Caco-2 (cell line): ENCODE measurements around the gene CLPTM1L. TPM values are rescaled to one million over a fixed set of nuclear protein-coding genes. Genes with fewer than 3 reads are reported as not detected.

Source experiments
- BruUV-seq: library from RNA; stranded (reverse); fragments of 400-500 nt; replicated peaks from 2 replicates; lab custom pipeline; 2021; lab: Mats Ljungman, UMichigan
- CTCF ChIA-PET: fragments of 300-600 bp; sonication (Branson Sonifier 250); formaldehyde crosslinking; loops from one replicate; lab custom pipeline; 2022; ENCODE audit warnings: antibody characterized with exemption; lab: Charles Lee
- POLR2A ChIA-PET: fragments of 300-600 bp; sonication (Branson Sonifier 250); formaldehyde crosslinking; loops from one replicate; lab custom pipeline; 2022; ENCODE audit warnings: antibody characterized with exemption; lab: Charles Lee
- DNase-seq, 2 experiments: peaks; one replicate each; pipeline versions ENCODE4 v3.0.0 to v3.0.0-alpha.2; 2020 to 2022
- H3K27me3 ChIP-seq: replicated peaks from 2 replicates; pipeline ENCODE4 v1.6.0; 2011; ENCODE audit warnings: low read length; ENCODE audit not compliant: control insufficient read depth, insufficient read depth
- H3K36me3 ChIP-seq: 2 replicates; pipeline ENCODE4 v1.5.1; 2011; ENCODE audit warnings: low read length; ENCODE audit not compliant: control insufficient read depth, insufficient read depth
- H3K4me1 ChIP-seq: fragments of 250-450 bp; sonication (Bioruptor Pico); 2 replicates; pipeline ENCODE4 v1.5.1; 2020; ENCODE audit warnings: mild to moderate bottlenecking
- H3K4me3 ChIP-seq: 2 replicates; pipeline ENCODE4 v1.5.1; 2011; ENCODE audit warnings: low read depth, mild to moderate bottlenecking, control low read depth, low read length
- H3K9me3 ChIP-seq: fragments of 250-450 bp; sonication (Bioruptor Pico); 2 replicates; pipeline ENCODE4 v1.5.1; 2020; ENCODE audit warnings: mild to moderate bottlenecking, moderate library complexity
- H3K27ac Mint-ChIP-seq: one replicate; pipeline ENCODE4 v1.8.0; 2022; ENCODE audit warnings: mixed read lengths; ENCODE audit not compliant: unreplicated experiment
- H3K27me3 Mint-ChIP-seq: one replicate; pipeline ENCODE4 v1.8.0; 2022; ENCODE audit warnings: mixed read lengths; ENCODE audit not compliant: insufficient read depth, unreplicated experiment
- H3K36me3 Mint-ChIP-seq: one replicate; pipeline ENCODE4 v1.8.0; 2022; ENCODE audit warnings: mild to moderate bottlenecking, mixed read lengths; ENCODE audit not compliant: insufficient read depth, unreplicated experiment
- H3K4me1 Mint-ChIP-seq: one replicate; pipeline ENCODE4 v1.8.0; 2022; ENCODE audit warnings: low read depth, mixed read lengths; ENCODE audit not compliant: unreplicated experiment
- H3K4me3 Mint-ChIP-seq: one replicate; pipeline ENCODE4 v1.8.0; 2022; ENCODE audit warnings: mild to moderate bottlenecking, moderate library complexity, mixed read lengths; ENCODE audit not compliant: unreplicated experiment
- H3K9me3 Mint-ChIP-seq: one replicate; pipeline ENCODE4 v1.8.0; 2022; ENCODE audit warnings: mixed read lengths; ENCODE audit not compliant: unreplicated experiment
- intact Hi-C: fragments of 100-400 bp; cut with micrococcal nuclease; formaldehyde crosslinking; loops from one replicate; pipeline ENCODE4 v1.10.0; 2022; ENCODE audit not compliant: unreplicated experiment
- total RNA-seq: library from RNA; stranded (reverse); gene quantifications from 2 replicates; pipeline ENCODE4 v1.2.3, GENCODE V29; 2022
- TF ChIP-seq, protein P1 (sequence below), 2 experiments: fragments of 200-600 bp in 1 of 2; IDR thresholded peaks; 1 replicate in 1 of 2; 2 replicates in 1 of 2; pipeline versions ENCODE4 v1.5.1 to v1.8.0; 2011 to 2022; ENCODE audit warnings: antibody characterized with exemption in 1 of 2, control low read depth in 1 of 2, inconsistent platforms in 1 of 2, low read depth in 1 of 2, low read length in 1 of 2, mild to moderate bottlenecking in 1 of 2, moderate library complexity in 1 of 2; ENCODE audit not compliant: insufficient read depth in 1 of 2, severe bottlenecking in 1 of 2, unreplicated experiment in 1 of 2

Gene CLPTM1L
- total RNA-seq, 1 experiment from 2014 or later: 114 TPM

DNA sequence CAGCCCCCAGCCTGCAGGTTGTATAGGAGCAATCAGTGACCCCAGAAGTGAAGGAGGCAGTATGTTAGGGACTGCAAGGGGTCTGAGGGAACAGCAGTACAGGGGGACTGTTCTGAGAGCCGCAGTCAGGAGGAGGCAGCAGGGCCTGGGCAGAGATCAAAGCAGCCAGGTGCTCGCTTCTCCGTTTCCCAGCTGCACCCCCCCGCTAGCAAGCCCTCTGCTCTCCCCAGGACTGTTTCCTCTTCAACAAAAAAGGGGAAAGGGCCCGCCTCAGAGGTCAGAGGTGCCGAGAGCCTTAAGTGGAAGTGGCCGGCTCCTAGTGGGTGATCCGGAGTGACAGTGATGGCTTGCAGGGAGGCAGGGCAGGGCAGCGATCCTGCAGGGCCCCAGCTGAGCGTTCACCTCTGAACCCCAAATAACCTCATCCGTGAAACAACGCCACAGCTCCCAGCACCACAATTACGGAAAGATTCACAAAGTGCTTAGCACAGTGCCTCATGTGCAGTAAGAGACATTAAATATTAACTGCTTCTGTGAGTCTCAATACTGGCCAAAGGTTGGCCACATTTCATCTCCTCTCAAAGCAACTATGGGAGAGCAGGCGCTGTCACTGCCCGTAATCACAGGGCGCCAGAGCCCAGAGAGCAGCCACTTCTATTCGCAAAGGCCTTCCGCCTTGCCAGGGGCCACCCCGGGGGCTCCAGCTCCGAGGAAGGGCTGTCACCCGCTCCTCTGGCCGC, 8.0 kb downstream of the CLPTM1L start:
- BruUV-seq: no TSS peak
- Histone ChIP-seq H3K9me3 (no peaks in the 10 kb centered on the region), H3K36me3 (peaks cover 2% of the 10 kb centered on the region), H3K27me3 (no peaks in the 10 kb centered on the region), H3K4me1 (no peaks in the 10 kb centered on the region), H3K4me3 (no peak overlapping the region)
- no peaks in the 10 kb centered on the region for H3K4me1 Mint-ChIP-seq
- peaks cover 60% of the 10 kb centered on the region for H3K36me3 Mint-ChIP-seq
- TF ChIP-seq, protein P1, sequence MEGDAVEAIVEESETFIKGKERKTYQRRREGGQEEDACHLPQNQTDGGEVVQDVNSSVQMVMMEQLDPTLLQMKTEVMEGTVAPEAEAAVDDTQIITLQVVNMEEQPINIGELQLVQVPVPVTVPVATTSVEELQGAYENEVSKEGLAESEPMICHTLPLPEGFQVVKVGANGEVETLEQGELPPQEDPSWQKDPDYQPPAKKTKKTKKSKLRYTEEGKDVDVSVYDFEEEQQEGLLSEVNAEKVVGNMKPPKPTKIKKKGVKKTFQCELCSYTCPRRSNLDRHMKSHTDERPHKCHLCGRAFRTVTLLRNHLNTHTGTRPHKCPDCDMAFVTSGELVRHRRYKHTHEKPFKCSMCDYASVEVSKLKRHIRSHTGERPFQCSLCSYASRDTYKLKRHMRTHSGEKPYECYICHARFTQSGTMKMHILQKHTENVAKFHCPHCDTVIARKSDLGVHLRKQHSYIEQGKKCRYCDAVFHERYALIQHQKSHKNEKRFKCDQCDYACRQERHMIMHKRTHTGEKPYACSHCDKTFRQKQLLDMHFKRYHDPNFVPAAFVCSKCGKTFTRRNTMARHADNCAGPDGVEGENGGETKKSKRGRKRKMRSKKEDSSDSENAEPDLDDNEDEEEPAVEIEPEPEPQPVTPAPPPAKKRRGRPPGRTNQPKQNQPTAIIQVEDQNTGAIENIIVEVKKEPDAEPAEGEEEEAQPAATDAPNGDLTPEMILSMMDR (IDR thresholded peaks at IDR 0.05; ENCODE audit: insufficient read depth in 1 of 2, low read depth in 1 of 2, low read length in 1 of 2, severe bottlenecking in 1 of 2, unreplicated experiment in 1 of 2): no peak
- no peaks in the 10 kb centered on the region for H3K9me3 Mint-ChIP-seq
- intact Hi-C loops: no loop called here
- POLR2A ChIA-PET: no interaction called here
- no peak overlapping the region for H3K4me3 Mint-ChIP-seq
- no peak for DNase-seq
- CTCF ChIA-PET: no interaction called here
- no peaks in the 10 kb centered on the region for H3K27me3 Mint-ChIP-seq
- H3K27ac Mint-ChIP-seq: no peak overlapping the region

DNA sequence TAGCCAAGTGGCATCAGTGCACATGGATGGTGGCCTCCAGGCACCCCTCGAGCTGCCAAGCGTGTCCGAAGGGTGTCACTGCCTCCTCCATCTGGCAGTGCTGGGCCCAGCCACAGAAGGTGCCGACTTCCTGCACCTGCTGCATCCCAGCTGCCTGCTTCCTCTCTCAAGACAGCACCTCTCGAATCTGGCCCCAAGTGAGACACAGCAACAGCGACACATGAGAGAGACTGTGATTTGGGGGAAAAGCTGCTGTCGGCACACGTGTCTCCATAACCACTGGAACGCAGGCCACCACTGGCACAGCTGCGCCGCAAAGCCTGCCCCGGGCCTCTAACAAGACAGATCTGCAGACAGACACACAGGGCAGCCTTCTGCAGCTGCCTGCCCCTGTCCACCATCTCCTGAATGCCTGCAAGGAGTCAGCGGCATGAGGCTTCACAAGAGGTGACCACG, 8.8 kb downstream of the CLPTM1L start:
- Histone ChIP-seq H3K4me3 (no peak overlapping the region), H3K9me3 (no peaks in the 10 kb centered on the region), H3K4me1 (no peaks in the 10 kb centered on the region), H3K36me3 (peaks cover 2% of the 10 kb centered on the region), H3K27me3 (no peaks in the 10 kb centered on the region)
- H3K4me3 Mint-ChIP-seq: no peak overlapping the region
- no peaks in the 10 kb centered on the region for H3K27me3 Mint-ChIP-seq
- H3K36me3 Mint-ChIP-seq: peaks cover 60% of the 10 kb centered on the region
- no peaks in the 10 kb centered on the region for H3K4me1 Mint-ChIP-seq
- no peaks in the 10 kb centered on the region for H3K9me3 Mint-ChIP-seq
- DNase-seq: no peak
- TF ChIP-seq, protein P1 (IDR thresholded peaks at IDR 0.05; ENCODE audit: insufficient read depth in 1 of 2, low read depth in 1 of 2, low read length in 1 of 2, severe bottlenecking in 1 of 2, unreplicated experiment in 1 of 2): no peak
- no peak overlapping the region for H3K27ac Mint-ChIP-seq
- no TSS peak for BruUV-seq
- POLR2A ChIA-PET: no interaction called here
- CTCF ChIA-PET: no interaction called here
- intact Hi-C loops: no loop called here

DNA sequence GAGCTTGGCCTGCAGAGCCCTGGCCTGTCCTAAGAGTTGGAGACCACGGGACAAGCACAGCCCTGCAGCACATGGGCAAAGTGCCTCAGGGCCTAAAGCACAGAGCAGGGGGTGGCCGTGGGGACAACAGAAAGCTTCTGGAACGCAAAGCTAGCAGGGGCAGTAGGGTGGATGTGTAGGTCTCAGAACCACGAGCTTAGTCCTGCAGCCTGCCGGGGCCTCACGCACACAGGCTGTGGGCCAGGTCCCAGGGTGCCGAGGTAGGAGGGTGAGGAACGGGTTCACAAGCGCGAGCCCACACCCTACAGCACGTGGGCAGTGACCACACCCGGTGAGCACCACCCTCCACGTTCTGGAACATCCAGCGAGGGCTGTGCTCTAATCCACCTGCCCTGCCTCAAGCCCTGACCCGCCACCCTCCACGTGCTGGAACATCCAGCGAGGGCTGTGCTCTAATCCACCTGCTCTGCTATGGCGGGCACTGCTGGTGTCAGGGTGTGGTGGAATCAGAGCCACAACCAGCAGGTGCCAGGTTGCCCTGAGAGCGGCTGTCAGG, 9.3 kb downstream of the CLPTM1L start:
- no peaks in the 10 kb centered on the region for H3K27me3 Mint-ChIP-seq
- H3K9me3 ChIP-seq: no peaks in the 10 kb centered on the region; the same call in 1 of the 2 replicates
- TF ChIP-seq, protein P1 (IDR thresholded peaks at IDR 0.05; ENCODE audit: insufficient read depth in 1 of 2, low read depth in 1 of 2, low read length in 1 of 2, severe bottlenecking in 1 of 2, unreplicated experiment in 1 of 2): no peak
- H3K27me3 ChIP-seq: no peaks in the 10 kb centered on the region
- intact Hi-C loops: no loop called here
- peaks cover 61% of the 10 kb centered on the region for H3K36me3 Mint-ChIP-seq
- no peak overlapping the region for H3K27ac Mint-ChIP-seq
- H3K4me3 ChIP-seq: no peak overlapping the region
- CTCF ChIA-PET: no interaction called here
- POLR2A ChIA-PET: no interaction called here
- peaks cover 2% of the 10 kb centered on the region for H3K36me3 ChIP-seq
- H3K4me3 Mint-ChIP-seq: no peak overlapping the region
- no TSS peak for BruUV-seq
- H3K4me1 Mint-ChIP-seq: no peaks in the 10 kb centered on the region
- H3K4me1 ChIP-seq: no peaks in the 10 kb centered on the region
- no peaks in the 10 kb centered on the region for H3K9me3 Mint-ChIP-seq
- no peak for DNase-seq
